ENCODE results near the gene TGFB1.

TGFB1 gene

GRCh38 chr19:41309180-41310032, 44.3 kb downstream of the TGFB1 start:
- Histone ChIP-seq H3K4me3 (IDR thresholded peaks at IDR 0.05; ENCODE audit: insufficient read depth, low read depth, low read length) (no peak overlapping the region), H3K9ac (peak overlapping the region; percentile 90), H3K4me1 (ENCODE audit: low read depth, poor library complexity, severe bottlenecking) (peaks cover 51% of the 10 kb centered on the region), H3K4me2 (peak overlapping the region; percentile 66), H2AFZ (ENCODE audit: low read depth) (peak overlapping the region; percentile 70), H4K20me1 (ENCODE audit: insufficient read depth) (no peaks in the 10 kb centered on the region), H3K27me3 (ENCODE audit: insufficient read depth, low read depth) (no peaks in the 10 kb centered on the region), H3K36me3 (ENCODE audit: insufficient read depth) (no peaks in the 10 kb centered on the region; the same call in 1 of the 2 replicates), H3K27ac (peak overlapping the region; percentile 95), H3K79me2 (ENCODE audit: insufficient read depth, low read depth) (peaks cover 24% of the 10 kb centered on the region)
- no peak for TF ChIP-seq CTCF (conservative IDR thresholded peaks at IDR 0.05; ENCODE audit: low read depth, low read length)

- peaks cover 24% of the 10 kb centered on the region for H3K79me2 ChIP-seq (ENCODE audit: insufficient read depth, low read depth)
- H3K9ac ChIP-seq, result peak overlapping the region; percentile 58
- TF ChIP-seq CTCF (conservative IDR thresholded peaks at IDR 0.05; ENCODE audit: low read depth, low read length), result peak; percentile 98
- peaks cover 8% of the 10 kb centered on the region; the same call in 1 of the 2 replicates for H3K36me3 ChIP-seq (ENCODE audit: insufficient read depth)
- peak overlapping the region; percentile 95 for H3K27ac ChIP-seq
- peaks cover 52% of the 10 kb centered on the region for H3K4me1 ChIP-seq (ENCODE audit: low read depth, poor library complexity, severe bottlenecking)
- no peaks in the 10 kb centered on the region for H4K20me1 ChIP-seq (ENCODE audit: insufficient read depth)
- H3K4me2 ChIP-seq, result peak overlapping the region; percentile 79; the same call in 1 of the 2 replicates
- no peak overlapping the region for H2AFZ ChIP-seq (ENCODE audit: low read depth)
- no peak overlapping the region for H3K4me3 ChIP-seq (IDR thresholded peaks at IDR 0.05; ENCODE audit: insufficient read depth, low read depth, low read length)
- H3K27me3 ChIP-seq (ENCODE audit: insufficient read depth, low read depth), result no peaks in the 10 kb centered on the region
Measured at GRCh38 chr19:41308450-41309179, 45.1 kb downstream of the TGFB1 start.

GRCh38 chr19:41307954-41308449, 45.7 kb downstream of the TGFB1 start:
- Histone ChIP-seq H3K79me2 (ENCODE audit: insufficient read depth, low read depth) (peaks cover 24% of the 10 kb centered on the region), H3K36me3 (ENCODE audit: insufficient read depth) (peaks cover 8% of the 10 kb centered on the region; the same call in 1 of the 2 replicates), H3K4me1 (ENCODE audit: low read depth, poor library complexity, severe bottlenecking) (peaks cover 52% of the 10 kb centered on the region), H2AFZ (ENCODE audit: low read depth) (no peak overlapping the region), H3K27me3 (ENCODE audit: insufficient read depth, low read depth) (no peaks in the 10 kb centered on the region), H3K4me2 (peak overlapping the region; percentile 79; the same call in 1 of the 2 replicates), H3K27ac (peak overlapping the region; percentile 95), H3K4me3 (IDR thresholded peaks at IDR 0.05; ENCODE audit: insufficient read depth, low read depth, low read length) (no peak overlapping the region), H3K9ac (peak overlapping the region; percentile 58), H4K20me1 (ENCODE audit: insufficient read depth) (no peaks in the 10 kb centered on the region)
- TF ChIP-seq CTCF (conservative IDR thresholded peaks at IDR 0.05; ENCODE audit: low read depth, low read length), result no peak

GRCh38 chr19:41307090-41307875, 46.4 kb downstream of the TGFB1 start:
- Histone ChIP-seq H3K9ac (peak overlapping the region; percentile 58; the same call in 1 of the 2 replicates), H3K36me3 (ENCODE audit: insufficient read depth) (peaks cover 8% of the 10 kb centered on the region; the same call in 1 of the 2 replicates), H3K4me3 (IDR thresholded peaks at IDR 0.05; ENCODE audit: insufficient read depth, low read depth, low read length) (no peak overlapping the region), H3K79me2 (ENCODE audit: insufficient read depth, low read depth) (peaks cover 18% of the 10 kb centered on the region), H3K4me1 (ENCODE audit: low read depth, poor library complexity, severe bottlenecking) (peaks cover 52% of the 10 kb centered on the region), H3K27ac (peak overlapping the region; percentile 95), H3K27me3 (ENCODE audit: insufficient read depth, low read depth) (no peaks in the 10 kb centered on the region), H4K20me1 (ENCODE audit: insufficient read depth) (no peaks in the 10 kb centered on the region), H3K4me2 (peak overlapping the region; percentile 79; the same call in 1 of the 2 replicates), H2AFZ (ENCODE audit: low read depth) (no peak overlapping the region)
- no peak for TF ChIP-seq CTCF (conservative IDR thresholded peaks at IDR 0.05; ENCODE audit: low read depth, low read length)
